GDM1 (cell line): ENCODE measurements around the gene CSF3.

Experiments
- DNase-seq: peaks from one replicate; lab custom pipeline; 2025; lab: John Stamatoyannopoulos, UW

The CSF3 gene

GRCh38 chr17:40062329-40063186 lies 47.3 kb downstream of the CSF3 start, which contains the start of gene THRA:
Gene THRA, plus strand, starts transcription at chr17:40062965. Its CDS starts 11,524 bp downstream, at chr17:40074489.
- DNase-seq = peak; percentile 47

- no peak for DNase-seq
Measured at GRCh38 chr17:40063187-40063771, 48.0 kb downstream of the CSF3 start.

GRCh38 chr17:40063901-40064531 lies 48.8 kb downstream of the CSF3 start:
- no peak for DNase-seq

- DNase-seq = no peak
Measured at GRCh38 chr17:40064971-40065768, 49.9 kb downstream of the CSF3 start.

GRCh38 chr17:40065769-40066510 lies 50.7 kb downstream of the CSF3 start:
- DNase-seq = no peak
